Caco-2 (cell line): ENCODE results near the gene PDE4D. TPM values are rescaled to one million over a fixed set of nuclear protein-coding genes. Genes with fewer than 3 reads are reported as not detected.

ENCODE experiments used
- BruUV-seq: library from RNA; stranded (reverse); fragments of 400-500 nt; replicated peaks from 2 replicates; lab custom pipeline; 2021; lab: Mats Ljungman, UMichigan
- CTCF ChIA-PET: fragments of 300-600 bp; sonication (Branson Sonifier 250); formaldehyde crosslinking; loops from one replicate; lab custom pipeline; 2022; ENCODE audit warnings: antibody characterized with exemption; lab: Charles Lee
- POLR2A ChIA-PET: fragments of 300-600 bp; sonication (Branson Sonifier 250); formaldehyde crosslinking; loops from one replicate; lab custom pipeline; 2022; ENCODE audit warnings: antibody characterized with exemption; lab: Charles Lee
- DNase-seq, 2 experiments: peaks; one replicate each; pipeline versions ENCODE4 v3.0.0 to v3.0.0-alpha.2; 2020 to 2022
- H3K27me3 ChIP-seq: replicated peaks from 2 replicates; pipeline ENCODE4 v1.6.0; 2011; ENCODE audit warnings: low read length; ENCODE audit not compliant: control insufficient read depth, insufficient read depth
- H3K36me3 ChIP-seq: 2 replicates; pipeline ENCODE4 v1.5.1; 2011; ENCODE audit warnings: low read length; ENCODE audit not compliant: control insufficient read depth, insufficient read depth
- H3K4me1 ChIP-seq: fragments of 250-450 bp; sonication (Bioruptor Pico); 2 replicates; pipeline ENCODE4 v1.5.1; 2020; ENCODE audit warnings: mild to moderate bottlenecking
- H3K4me3 ChIP-seq: 2 replicates; pipeline ENCODE4 v1.5.1; 2011; ENCODE audit warnings: low read depth, mild to moderate bottlenecking, control low read depth, low read length
- H3K9me3 ChIP-seq: fragments of 250-450 bp; sonication (Bioruptor Pico); 2 replicates; pipeline ENCODE4 v1.5.1; 2020; ENCODE audit warnings: mild to moderate bottlenecking, moderate library complexity
- H3K27ac Mint-ChIP-seq: one replicate; pipeline ENCODE4 v1.8.0; 2022; ENCODE audit warnings: mixed read lengths; ENCODE audit not compliant: unreplicated experiment
- H3K27me3 Mint-ChIP-seq: one replicate; pipeline ENCODE4 v1.8.0; 2022; ENCODE audit warnings: mixed read lengths; ENCODE audit not compliant: insufficient read depth, unreplicated experiment
- H3K36me3 Mint-ChIP-seq: one replicate; pipeline ENCODE4 v1.8.0; 2022; ENCODE audit warnings: mild to moderate bottlenecking, mixed read lengths; ENCODE audit not compliant: insufficient read depth, unreplicated experiment
- H3K4me1 Mint-ChIP-seq: one replicate; pipeline ENCODE4 v1.8.0; 2022; ENCODE audit warnings: low read depth, mixed read lengths; ENCODE audit not compliant: unreplicated experiment
- H3K4me3 Mint-ChIP-seq: one replicate; pipeline ENCODE4 v1.8.0; 2022; ENCODE audit warnings: mild to moderate bottlenecking, moderate library complexity, mixed read lengths; ENCODE audit not compliant: unreplicated experiment
- H3K9me3 Mint-ChIP-seq: one replicate; pipeline ENCODE4 v1.8.0; 2022; ENCODE audit warnings: mixed read lengths; ENCODE audit not compliant: unreplicated experiment
- CTCF ChIP-seq, 2 experiments: fragments of 200-600 bp in 1 of 2; IDR thresholded peaks; 1 replicate in 1 of 2; 2 replicates in 1 of 2; pipeline versions ENCODE4 v1.5.1 to v1.8.0; 2011 to 2022; ENCODE audit warnings: antibody characterized with exemption in 1 of 2, control low read depth in 1 of 2, inconsistent platforms in 1 of 2, low read depth in 1 of 2, low read length in 1 of 2, mild to moderate bottlenecking in 1 of 2, moderate library complexity in 1 of 2; ENCODE audit not compliant: insufficient read depth in 1 of 2, severe bottlenecking in 1 of 2, unreplicated experiment in 1 of 2
- intact Hi-C: fragments of 100-400 bp; cut with micrococcal nuclease; formaldehyde crosslinking; loops from one replicate; pipeline ENCODE4 v1.10.0; 2022; ENCODE audit not compliant: unreplicated experiment
- total RNA-seq: library from RNA; stranded (reverse); gene quantifications from 2 replicates; pipeline ENCODE4 v1.2.3, GENCODE V29; 2022

Gene PDE4D
- total RNA-seq, 1 experiment from 2014 or later, result 89.8 TPM

- peaks cover 5% of the 10 kb centered on the region for H3K27me3 Mint-ChIP-seq
- CTCF ChIA-PET, result no interaction called here
- DNase-seq, result no peak
- H3K9me3 Mint-ChIP-seq, result no peaks in the 10 kb centered on the region
- no peak overlapping the region for H3K27ac Mint-ChIP-seq
- POLR2A ChIA-PET, result no interaction called here
- no peaks in the 10 kb centered on the region for H3K27me3 ChIP-seq
- BruUV-seq, result no TSS peak
- no peaks in the 10 kb centered on the region for H3K36me3 Mint-ChIP-seq
- no peaks in the 10 kb centered on the region for H3K4me1 ChIP-seq
- no peak for TF ChIP-seq CTCF (IDR thresholded peaks at IDR 0.05; ENCODE audit: insufficient read depth in 1 of 2, low read depth in 1 of 2, low read length in 1 of 2, severe bottlenecking in 1 of 2, unreplicated experiment in 1 of 2)
- H3K9me3 ChIP-seq, result no peaks in the 10 kb centered on the region
- no peaks in the 10 kb centered on the region for H3K4me1 Mint-ChIP-seq
- no peak overlapping the region for H3K4me3 ChIP-seq
- no peak overlapping the region for H3K4me3 Mint-ChIP-seq
- intact Hi-C loops, result no loop called here
- H3K36me3 ChIP-seq, result no peaks in the 10 kb centered on the region
Measured at GRCh38 chr5:59891962-59892643, 1.4 kb downstream of the PDE4D start.

- CTCF ChIA-PET, result no interaction called here
- no TSS peak for BruUV-seq
- Histone ChIP-seq H3K4me1 (no peaks in the 10 kb centered on the region), H3K4me3 (no peak overlapping the region), H3K36me3 (no peaks in the 10 kb centered on the region), H3K9me3 (no peaks in the 10 kb centered on the region), H3K27me3 (no peaks in the 10 kb centered on the region; the same call in 1 of the 2 replicates)
- no peaks in the 10 kb centered on the region for H3K4me1 Mint-ChIP-seq
- H3K4me3 Mint-ChIP-seq, result no peak overlapping the region
- intact Hi-C loops, result no loop called here
- POLR2A ChIA-PET, result no interaction called here
- no peak for DNase-seq
- H3K27ac Mint-ChIP-seq, result no peak overlapping the region
- no peaks in the 10 kb centered on the region for H3K36me3 Mint-ChIP-seq
- H3K27me3 Mint-ChIP-seq, result peaks cover 11% of the 10 kb centered on the region
- TF ChIP-seq CTCF (IDR thresholded peaks at IDR 0.05; ENCODE audit: insufficient read depth in 1 of 2, low read depth in 1 of 2, low read length in 1 of 2, severe bottlenecking in 1 of 2, unreplicated experiment in 1 of 2), result no peak
- H3K9me3 Mint-ChIP-seq, result no peaks in the 10 kb centered on the region
Measured at GRCh38 chr5:59887274-59887673, 6.3 kb downstream of the PDE4D start.

GRCh38 chr5:59874675-59875074 lies 18.9 kb downstream of the PDE4D start:
- Histone ChIP-seq H3K36me3 (no peaks in the 10 kb centered on the region), H3K27me3 (no peaks in the 10 kb centered on the region), H3K4me1 (peaks cover 9% of the 10 kb centered on the region; the same call in 1 of the 2 replicates), H3K4me3 (no peak overlapping the region), H3K9me3 (no peaks in the 10 kb centered on the region)
- no peak overlapping the region for H3K27ac Mint-ChIP-seq
- H3K36me3 Mint-ChIP-seq, result no peaks in the 10 kb centered on the region
- DNase-seq, result no peak
- intact Hi-C loops, result no loop called here
- ChIA-PET CTCF (no interaction called here), POLR2A (no interaction called here)
- TF ChIP-seq CTCF (IDR thresholded peaks at IDR 0.05; ENCODE audit: insufficient read depth in 1 of 2, low read depth in 1 of 2, low read length in 1 of 2, severe bottlenecking in 1 of 2, unreplicated experiment in 1 of 2), result no peak
- no peaks in the 10 kb centered on the region for H3K4me1 Mint-ChIP-seq
- BruUV-seq, result no TSS peak
- no peaks in the 10 kb centered on the region for H3K9me3 Mint-ChIP-seq
- peaks cover 3% of the 10 kb centered on the region for H3K27me3 Mint-ChIP-seq
- no peak overlapping the region for H3K4me3 Mint-ChIP-seq
